ENCODE data around the gene ARID1B.
A peak's percentile ranks its signal among the peaks of the same experiment; 100 is the strongest.

Gene ARID1B

DNA sequence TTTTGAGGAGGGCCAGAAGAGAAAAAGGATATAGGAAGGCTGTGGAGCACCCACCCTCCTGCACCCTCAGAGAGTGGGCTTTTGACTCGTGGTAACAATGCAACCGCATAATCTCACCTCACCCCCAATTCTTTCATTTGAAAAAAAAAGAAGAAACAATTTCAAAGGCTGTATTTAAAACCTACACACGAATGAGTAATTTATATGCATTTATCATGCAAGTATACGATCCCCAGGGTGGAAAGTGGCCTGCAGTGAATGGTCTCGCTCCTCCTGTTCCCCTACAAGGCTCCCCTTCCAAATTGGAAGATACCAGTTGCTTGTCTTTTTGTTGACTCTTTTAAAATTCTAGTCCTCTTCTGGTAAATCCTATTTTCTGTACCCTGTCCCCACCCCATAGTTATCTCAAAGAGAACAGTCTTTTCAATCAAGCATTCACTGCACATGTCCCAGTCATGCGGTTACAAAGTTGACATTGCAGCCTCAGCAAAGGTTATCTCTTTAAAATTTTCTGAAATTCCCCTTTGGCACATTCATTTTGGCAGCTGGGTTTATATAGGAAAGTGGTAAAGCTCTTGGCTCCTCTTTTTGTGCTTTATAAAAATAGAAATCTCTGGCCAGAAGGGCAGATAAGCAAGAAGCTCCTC lies 110.6 kb downstream of the ARID1B start:
- DNase-seq = no peak
- H3K27me3 Mint-ChIP-seq = no peaks in the 10 kb centered on the region
- no peak overlapping the region for H3K4me3 Mint-ChIP-seq
- H3K27ac Mint-ChIP-seq = peak overlapping the region; percentile 37
- H3K36me3 Mint-ChIP-seq (ENCODE audit: low read depth) = no peaks in the 10 kb centered on the region
- H3K4me1 Mint-ChIP-seq (ENCODE audit: low read depth) = peaks cover 74% of the 10 kb centered on the region
- H3K9me3 Mint-ChIP-seq = no peaks in the 10 kb centered on the region

DNA sequence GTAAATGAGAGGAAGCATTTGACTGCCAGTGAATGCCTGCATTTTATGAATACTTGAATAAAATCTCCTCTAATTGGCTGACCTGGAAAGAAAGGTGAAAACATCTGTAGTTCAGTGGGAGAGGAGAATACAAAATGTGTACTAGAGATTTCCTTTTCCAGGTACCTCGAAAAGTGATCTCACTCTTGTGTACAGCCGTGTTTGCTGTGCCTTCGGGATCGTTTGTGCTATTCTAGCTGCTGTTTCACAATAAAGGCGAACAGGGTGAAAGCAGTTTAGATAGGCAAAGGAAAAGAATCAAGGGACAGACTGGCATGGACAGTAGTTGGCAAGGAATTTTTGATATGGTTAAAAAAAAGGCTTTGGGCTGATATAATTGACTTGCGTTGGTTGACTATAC lies 112.3 kb downstream of the ARID1B start:
- no peak for DNase-seq
- Mint-ChIP-seq H3K4me1 (ENCODE audit: low read depth) (peaks cover 68% of the 10 kb centered on the region), H3K27ac (no peak overlapping the region), H3K4me3 (no peak overlapping the region), H3K36me3 (ENCODE audit: low read depth) (no peaks in the 10 kb centered on the region), H3K27me3 (no peaks in the 10 kb centered on the region), H3K9me3 (no peaks in the 10 kb centered on the region)

DNA sequence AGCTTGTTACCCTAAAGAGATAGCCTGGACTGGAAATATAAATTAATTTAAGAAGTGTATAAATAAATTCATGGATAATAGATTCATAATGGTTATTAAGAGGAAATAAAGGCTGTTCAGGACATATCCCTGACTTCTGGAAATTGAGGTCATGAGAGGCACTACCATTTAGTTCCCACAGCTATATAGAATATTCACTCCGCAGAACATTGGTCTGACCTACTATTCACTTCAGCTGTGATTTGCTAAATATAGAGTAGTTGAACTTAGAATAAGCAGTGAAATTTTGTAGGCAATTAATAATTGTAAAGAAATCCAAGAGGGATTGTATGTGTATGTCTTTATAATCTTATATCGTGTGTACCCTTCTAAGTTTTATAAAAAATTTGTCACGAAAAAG lies 112.8 kb downstream of the ARID1B start:
- Mint-ChIP-seq H3K36me3 (ENCODE audit: low read depth) (no peaks in the 10 kb centered on the region), H3K27ac (no peak overlapping the region), H3K4me3 (no peak overlapping the region), H3K9me3 (no peaks in the 10 kb centered on the region), H3K27me3 (no peaks in the 10 kb centered on the region), H3K4me1 (ENCODE audit: low read depth) (peaks cover 70% of the 10 kb centered on the region)
- DNase-seq = no peak

DNA sequence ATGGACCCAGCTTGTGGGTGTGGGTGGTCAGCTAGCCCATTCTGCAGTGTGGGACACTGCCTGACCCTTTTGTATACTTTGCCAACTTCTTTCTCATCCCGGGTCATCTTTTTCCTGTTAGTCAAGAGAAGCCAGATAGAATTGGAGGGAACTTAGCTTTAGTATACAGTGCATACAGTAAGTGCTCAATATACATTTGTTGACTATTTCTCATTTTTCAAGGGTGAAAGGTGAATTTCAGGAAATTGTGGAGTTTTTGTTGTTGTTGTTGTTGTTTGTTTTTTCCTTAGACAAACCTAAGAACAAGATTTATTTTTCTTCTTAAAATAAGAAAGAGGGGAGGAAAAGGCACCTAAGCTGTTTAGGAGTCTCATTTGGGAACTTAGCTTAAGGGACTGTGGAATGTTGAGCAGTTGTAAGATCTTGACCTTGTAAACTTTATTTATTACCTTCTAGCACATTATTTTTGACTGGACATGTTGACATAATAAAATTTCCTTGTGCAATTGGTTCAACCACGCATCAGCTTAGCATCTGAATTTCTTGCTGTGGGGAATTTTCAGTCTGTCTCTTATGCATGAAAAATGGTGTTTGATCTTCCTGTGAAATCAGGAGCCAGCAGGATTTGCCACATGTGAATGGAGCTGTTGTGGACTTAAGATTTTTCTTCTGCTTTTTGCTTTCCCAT lies 113.6 kb downstream of the ARID1B start:
- Mint-ChIP-seq H3K9me3 (no peaks in the 10 kb centered on the region), H3K27me3 (no peaks in the 10 kb centered on the region), H3K27ac (no peak overlapping the region), H3K4me1 (ENCODE audit: low read depth) (peaks cover 71% of the 10 kb centered on the region), H3K36me3 (ENCODE audit: low read depth) (no peaks in the 10 kb centered on the region), H3K4me3 (no peak overlapping the region)
- no peak for DNase-seq

DNA sequence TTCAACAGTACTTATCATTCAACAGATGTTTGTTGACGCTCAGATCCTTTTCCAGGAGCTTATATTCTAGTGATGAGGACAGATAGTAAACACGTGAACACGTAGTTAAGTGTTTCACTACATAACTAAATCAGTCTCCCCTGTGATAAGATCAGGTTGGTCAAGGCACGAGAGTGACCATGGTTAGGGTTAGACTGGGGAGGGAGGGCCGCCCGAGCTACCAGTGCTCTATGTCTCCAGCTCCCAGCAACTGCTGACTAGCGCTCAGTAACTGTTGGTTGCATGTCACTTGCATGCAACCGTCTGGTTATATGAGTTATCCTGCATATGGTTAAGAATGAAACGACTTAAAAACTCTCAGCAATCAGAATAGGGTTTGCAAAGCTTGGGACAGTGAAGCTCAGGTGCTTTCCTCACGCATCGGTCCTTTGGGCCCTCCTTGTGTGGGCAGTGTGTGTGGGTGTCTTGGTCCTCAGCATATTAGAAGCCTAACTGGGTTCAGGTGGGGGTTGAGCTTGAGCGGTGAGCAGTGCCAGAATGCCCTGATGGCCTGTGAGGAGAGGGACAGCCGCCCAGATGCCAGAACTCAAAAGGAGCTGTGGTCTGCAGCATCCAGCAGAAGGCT lies 120.8 kb downstream of the ARID1B start:
- DNase-seq = no peak
- H3K9me3 Mint-ChIP-seq = no peaks in the 10 kb centered on the region
- peaks cover 73% of the 10 kb centered on the region for H3K4me1 Mint-ChIP-seq (ENCODE audit: low read depth)
- H3K27me3 Mint-ChIP-seq = no peaks in the 10 kb centered on the region
- H3K4me3 Mint-ChIP-seq = no peak overlapping the region
- peaks cover 16% of the 10 kb centered on the region for H3K36me3 Mint-ChIP-seq (ENCODE audit: low read depth)
- H3K27ac Mint-ChIP-seq = no peak overlapping the region

DNA sequence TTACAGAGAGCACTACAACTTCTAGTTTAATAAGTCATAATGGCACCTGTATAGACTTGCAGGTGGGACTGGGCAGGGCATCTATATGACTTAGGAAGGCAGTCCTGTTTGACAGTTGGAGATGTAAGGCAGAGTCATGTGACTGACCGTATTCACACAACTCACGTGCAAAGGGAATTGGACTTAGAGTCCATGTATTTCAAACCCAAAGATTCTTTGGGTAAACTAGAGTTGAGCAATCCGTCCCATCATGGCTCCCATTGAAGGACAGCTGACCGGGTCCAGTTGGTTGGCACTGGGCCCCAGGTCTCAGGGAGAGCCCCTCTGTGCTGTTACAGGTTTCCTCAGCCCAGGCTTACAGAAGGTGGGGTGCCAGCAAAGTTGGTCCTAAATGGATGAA lies 121.9 kb downstream of the ARID1B start:
- peaks cover 68% of the 10 kb centered on the region for H3K4me1 Mint-ChIP-seq (ENCODE audit: low read depth)

DNA sequence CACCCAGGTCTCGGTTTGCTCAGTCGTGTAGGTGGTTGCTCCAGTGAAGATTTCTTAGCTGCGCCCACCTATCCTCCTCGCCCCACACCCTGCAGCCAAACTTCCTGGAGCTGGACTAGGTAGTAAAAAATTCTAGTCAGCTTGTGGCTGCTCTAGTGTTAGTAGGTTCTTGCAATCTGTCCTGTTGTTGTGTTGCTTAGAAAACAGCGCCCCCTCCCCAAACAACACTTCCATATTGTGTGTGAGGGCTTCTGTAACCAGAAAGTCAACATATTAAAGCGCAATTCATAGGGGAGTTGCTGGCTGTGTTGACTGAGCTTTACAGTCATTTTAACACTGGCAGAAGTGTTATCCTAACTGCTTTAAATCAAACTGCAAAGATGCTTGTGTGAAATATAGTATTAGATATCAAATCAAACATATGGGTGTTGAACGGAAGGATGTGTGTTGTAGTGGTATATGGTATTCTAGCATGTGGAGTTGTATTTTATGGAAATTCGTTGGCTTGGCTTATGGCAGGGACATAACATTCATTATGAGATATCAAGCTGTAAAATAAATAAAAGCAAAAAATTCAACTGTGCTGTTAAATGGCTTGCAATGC lies 122.5 kb downstream of the ARID1B start:
- Mint-ChIP-seq H3K4me1 (ENCODE audit: low read depth) (peaks cover 66% of the 10 kb centered on the region), H3K27ac (no peak overlapping the region), H3K36me3 (ENCODE audit: low read depth) (peaks cover 30% of the 10 kb centered on the region)

More for the DNA sequence above, 121.9 kb downstream of the ARID1B start:
- no peak for DNase-seq
- H3K27ac Mint-ChIP-seq = no peak overlapping the region
- H3K36me3 Mint-ChIP-seq (ENCODE audit: low read depth) = peaks cover 25% of the 10 kb centered on the region
- H3K4me3 Mint-ChIP-seq = no peak overlapping the region
- H3K9me3 Mint-ChIP-seq = no peaks in the 10 kb centered on the region
- no peaks in the 10 kb centered on the region for H3K27me3 Mint-ChIP-seq

DNA sequence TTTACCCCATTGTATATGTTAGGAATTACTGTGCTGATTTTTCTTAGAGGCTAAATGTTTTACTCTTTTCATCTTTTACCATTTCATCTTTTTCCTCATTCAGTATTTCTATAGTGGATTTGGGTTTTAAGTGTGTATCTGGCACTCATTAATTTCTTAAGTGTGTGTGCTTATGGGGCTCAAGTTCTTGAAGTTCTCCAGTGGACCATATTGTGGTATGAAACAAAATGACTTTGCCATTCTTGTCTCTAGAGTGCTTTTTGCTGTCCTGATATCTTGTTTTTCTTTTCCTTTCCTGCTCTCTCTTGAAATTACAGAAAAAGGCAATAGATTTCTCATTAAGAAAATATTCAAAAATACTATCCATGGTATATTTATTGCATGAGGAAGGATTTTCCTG lies 123.1 kb downstream of the ARID1B start:
- no peak overlapping the region for H3K4me3 Mint-ChIP-seq
- H3K27me3 Mint-ChIP-seq = no peaks in the 10 kb centered on the region
- DNase-seq = no peak
- peaks cover 30% of the 10 kb centered on the region for H3K36me3 Mint-ChIP-seq (ENCODE audit: low read depth)
- no peaks in the 10 kb centered on the region for H3K9me3 Mint-ChIP-seq
- no peak overlapping the region for H3K27ac Mint-ChIP-seq
- peaks cover 61% of the 10 kb centered on the region for H3K4me1 Mint-ChIP-seq (ENCODE audit: low read depth)

More for the DNA sequence above, 122.5 kb downstream of the ARID1B start:
- no peak overlapping the region for H3K4me3 Mint-ChIP-seq
- no peaks in the 10 kb centered on the region for H3K27me3 Mint-ChIP-seq
- H3K9me3 Mint-ChIP-seq = no peaks in the 10 kb centered on the region
- no peak for DNase-seq

DNA sequence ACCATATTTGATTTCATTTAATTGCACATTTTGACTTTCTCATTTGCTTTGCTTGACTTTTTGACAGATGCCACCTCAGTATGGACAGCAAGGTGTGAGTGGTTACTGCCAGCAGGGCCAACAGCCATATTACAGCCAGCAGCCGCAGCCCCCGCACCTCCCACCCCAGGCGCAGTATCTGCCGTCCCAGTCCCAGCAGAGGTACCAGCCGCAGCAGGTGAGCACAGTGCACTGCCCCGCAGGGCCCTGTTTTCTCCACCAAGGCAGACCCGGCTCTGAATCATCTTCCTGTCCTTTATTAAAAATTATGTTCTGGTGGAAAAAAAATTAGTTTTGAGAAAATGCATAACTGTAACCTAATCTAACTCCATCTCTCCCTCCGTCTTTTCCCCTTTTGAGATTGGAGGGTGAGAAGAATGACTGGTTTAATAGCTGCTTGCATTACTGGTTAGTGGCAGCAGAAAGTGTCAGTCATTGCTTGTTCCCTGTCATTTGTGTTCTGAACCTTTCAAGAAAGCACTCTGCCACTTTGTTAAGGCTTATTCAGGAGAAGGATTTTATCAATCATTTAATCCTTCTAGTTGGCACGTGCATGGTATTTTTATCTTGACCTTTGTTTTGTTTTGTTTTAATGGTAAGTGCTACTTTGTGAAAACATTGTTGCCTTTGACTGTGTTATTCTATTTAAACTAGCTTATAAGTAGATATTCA lies 124.3 kb downstream of the ARID1B start:
- DNase-seq = no peak
- Mint-ChIP-seq H3K9me3 (no peaks in the 10 kb centered on the region), H3K4me1 (ENCODE audit: low read depth) (peaks cover 58% of the 10 kb centered on the region), H3K4me3 (no peak overlapping the region), H3K27ac (peak overlapping the region; percentile 6), H3K27me3 (no peaks in the 10 kb centered on the region), H3K36me3 (ENCODE audit: low read depth) (peaks cover 36% of the 10 kb centered on the region)

DNA sequence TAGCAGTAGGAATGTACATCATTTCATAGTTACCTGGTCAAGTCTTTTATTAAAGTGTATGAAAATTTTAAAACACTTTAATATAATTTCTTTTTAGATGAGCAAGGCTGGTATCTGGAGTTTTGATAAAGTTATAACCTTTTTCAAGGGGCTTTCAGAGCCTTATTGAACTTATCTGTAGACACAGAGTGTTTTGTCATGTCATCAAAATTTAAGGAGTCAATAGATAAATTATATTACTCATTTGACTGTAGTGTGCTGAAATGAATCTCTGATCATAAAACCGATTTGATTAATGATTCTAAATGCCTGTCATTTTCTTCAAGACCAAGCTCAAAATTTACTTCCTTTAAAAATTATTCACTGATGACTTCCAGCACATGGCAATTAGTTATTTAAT lies 125.6 kb downstream of the ARID1B start:
- H3K27ac Mint-ChIP-seq = no peak overlapping the region
- H3K4me1 Mint-ChIP-seq (ENCODE audit: low read depth) = peaks cover 58% of the 10 kb centered on the region
- no peak for DNase-seq
- H3K27me3 Mint-ChIP-seq = no peaks in the 10 kb centered on the region
- peaks cover 42% of the 10 kb centered on the region for H3K36me3 Mint-ChIP-seq (ENCODE audit: low read depth)
- H3K4me3 Mint-ChIP-seq = no peak overlapping the region
- H3K9me3 Mint-ChIP-seq = no peaks in the 10 kb centered on the region

DNA sequence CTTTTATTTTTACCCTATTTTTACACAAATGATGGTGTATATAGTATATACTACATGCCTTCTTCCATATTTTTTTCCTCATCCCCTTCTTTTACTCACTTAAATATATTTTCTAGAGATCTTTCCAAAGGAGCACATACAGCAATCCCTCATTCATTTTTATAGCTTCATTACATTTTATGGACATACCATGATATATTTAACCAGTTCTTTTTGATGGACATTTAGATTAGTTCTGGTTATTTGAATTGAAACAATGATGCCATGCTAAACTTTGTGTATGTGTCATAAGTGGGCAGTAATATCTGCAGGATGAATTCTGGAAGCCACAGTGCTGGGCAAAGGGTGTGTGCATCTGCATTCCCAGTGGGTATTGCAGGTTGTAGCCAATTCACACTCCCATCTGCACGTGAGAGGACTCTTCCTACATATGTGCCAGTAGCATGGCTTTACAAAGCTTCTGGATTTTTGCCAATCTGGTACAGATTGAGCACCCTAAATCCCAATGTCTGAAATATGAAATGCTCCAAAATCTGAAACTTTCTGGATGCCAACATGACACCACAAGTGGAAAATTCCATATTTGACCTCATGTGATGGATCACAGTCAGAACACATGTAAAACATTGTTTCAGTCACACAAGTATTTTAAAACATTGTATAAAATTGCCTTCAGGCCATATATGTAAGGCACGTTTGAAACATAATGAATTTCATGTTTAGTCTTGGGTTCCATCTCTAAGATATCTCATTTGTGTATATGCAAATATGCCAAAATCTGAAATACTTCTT lies 127.2 kb downstream of the ARID1B start:
- no peaks in the 10 kb centered on the region for H3K27me3 Mint-ChIP-seq
- H3K4me3 Mint-ChIP-seq = no peak overlapping the region
- no peaks in the 10 kb centered on the region for H3K9me3 Mint-ChIP-seq
- H3K4me1 Mint-ChIP-seq (ENCODE audit: low read depth) = peaks cover 56% of the 10 kb centered on the region
- no peak overlapping the region for H3K27ac Mint-ChIP-seq
- no peak for DNase-seq
- peaks cover 49% of the 10 kb centered on the region for H3K36me3 Mint-ChIP-seq (ENCODE audit: low read depth)

DNA sequence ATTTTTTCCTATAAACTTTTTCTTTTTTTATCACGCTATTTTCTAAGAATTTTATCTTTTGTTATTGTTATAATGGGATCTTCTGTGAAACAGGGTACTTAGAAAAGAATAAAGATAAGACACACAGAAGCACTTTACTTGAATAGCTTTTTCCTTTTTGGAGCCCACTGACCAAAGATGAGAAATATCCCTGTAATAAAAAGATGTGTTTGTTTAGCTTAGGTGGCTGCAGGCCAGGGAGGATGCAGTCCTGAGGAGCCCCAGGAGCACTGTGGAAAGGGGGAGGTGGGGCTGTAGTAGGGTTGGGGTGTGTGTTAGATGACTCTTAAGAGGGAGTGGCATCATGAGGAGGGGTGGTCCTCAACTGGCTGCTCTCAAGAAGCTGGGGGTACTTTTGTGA lies 128.6 kb downstream of the ARID1B start:
- DNase-seq = no peak
- Mint-ChIP-seq H3K9me3 (no peaks in the 10 kb centered on the region), H3K36me3 (ENCODE audit: low read depth) (peaks cover 55% of the 10 kb centered on the region), H3K4me1 (ENCODE audit: low read depth) (peaks cover 56% of the 10 kb centered on the region), H3K4me3 (no peak overlapping the region), H3K27ac (peak overlapping the region; percentile 38), H3K27me3 (no peaks in the 10 kb centered on the region)

DNA sequence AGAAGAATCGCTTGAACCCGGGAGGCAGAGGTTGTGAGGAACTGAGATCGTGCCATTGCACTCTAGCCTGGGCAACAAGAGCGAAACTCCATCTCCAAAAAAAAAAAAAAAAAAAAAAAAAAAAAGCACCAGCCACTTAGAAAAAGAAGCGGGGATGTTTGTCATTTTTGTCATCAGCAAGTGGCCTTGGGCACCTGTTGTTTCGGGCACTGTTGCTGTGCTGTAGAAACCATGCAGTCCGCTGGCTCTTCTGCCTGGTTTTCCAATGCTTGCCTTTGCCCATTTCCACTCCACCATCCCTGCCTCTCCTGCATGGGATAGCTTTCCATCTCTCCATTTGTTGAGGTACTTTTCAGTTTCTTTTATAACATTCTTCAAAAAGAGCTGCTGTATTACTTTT lies 129.3 kb downstream of the ARID1B start:
- Mint-ChIP-seq H3K27ac (no peak overlapping the region), H3K4me3 (no peak overlapping the region), H3K27me3 (no peaks in the 10 kb centered on the region), H3K4me1 (ENCODE audit: low read depth) (peaks cover 55% of the 10 kb centered on the region), H3K9me3 (no peaks in the 10 kb centered on the region), H3K36me3 (ENCODE audit: low read depth) (peaks cover 50% of the 10 kb centered on the region)
- DNase-seq = no peak

Measured in activated T-cell treated with anti-CD3 and anti-CD28 coated beads, Interleukin-2, amount 50 U/mL, for 24 hours (primary cell).